ENCODE measurements around the gene TUBB4B. TPM values are rescaled to one million over a fixed set of nuclear protein-coding genes. Genes with fewer than 3 reads are reported as not detected.
"Not testable (repeated sequence)": the region's sequence is repeated elsewhere in the genome, so short reads cannot be mapped to it uniquely, and the experiment has no call there.

The TUBB4B gene
- total and polyA plus RNA-seq, 8 donors = 69.4 to 292 (median 153) TPM

DNA sequence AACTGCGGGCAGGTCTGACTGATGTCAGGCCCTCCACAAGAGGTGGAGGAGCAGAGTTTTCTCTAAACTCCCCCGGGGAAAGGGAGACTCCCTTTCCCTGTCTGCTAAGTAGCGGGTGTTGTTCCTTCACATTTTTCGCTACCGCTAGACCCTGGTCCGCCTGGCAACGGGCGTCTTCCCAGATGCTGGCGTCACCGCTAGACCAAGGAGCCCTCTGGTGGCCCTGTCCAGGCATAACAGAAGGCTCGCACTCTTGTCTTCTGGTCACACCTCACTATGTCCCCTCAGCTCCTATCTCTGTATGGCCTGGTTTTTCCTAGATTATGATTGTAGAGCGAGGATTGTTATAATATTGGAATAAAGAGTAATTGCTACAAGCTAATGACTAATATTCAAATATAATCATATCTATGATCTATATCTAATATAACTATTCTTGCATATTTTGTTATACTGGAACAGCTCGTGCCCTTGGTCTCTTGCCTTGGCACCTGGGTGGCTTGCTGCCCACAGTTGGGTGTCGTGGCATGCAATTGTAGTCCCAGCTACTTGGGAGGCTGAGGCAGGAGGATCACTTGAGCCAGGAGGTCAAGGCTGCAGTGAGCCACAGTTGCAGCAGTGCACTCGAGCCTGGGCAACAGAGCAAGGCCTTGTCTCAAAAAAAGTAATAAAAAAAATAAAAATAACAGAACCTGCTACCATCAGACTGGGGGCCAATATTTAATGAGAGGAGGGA is 21.3 kb downstream of the TUBB4B start:
- H3K27ac ChIP-seq; H3K9me3 ChIP-seq; H3K27me3 ChIP-seq; intact Hi-C loops (cut with DNase I; ENCODE audit: low total_unique reads); H3K4me3 ChIP-seq: not testable (repeated sequence)
- Histone ChIP-seq H3K36me3 (peaks cover 32 to 68% (median 62%) of the 10 kb centered on the region in 4 donors), H3K4me1 (peaks cover 0 to 28% (median 13%) of the 10 kb centered on the region in 4 donors)
- WGBS, 5 donors = 19 to 34% (median 28%) methylated on average over 14 to 15 of the region's 15 CpGs
- TF ChIP-seq CTCF (IDR thresholded peaks at IDR 0.05) = peak in 5 of 7 experiments; percentile 12 to 56 (median 51)
- DNase-seq = peak; percentile 50 to 60

DNA sequence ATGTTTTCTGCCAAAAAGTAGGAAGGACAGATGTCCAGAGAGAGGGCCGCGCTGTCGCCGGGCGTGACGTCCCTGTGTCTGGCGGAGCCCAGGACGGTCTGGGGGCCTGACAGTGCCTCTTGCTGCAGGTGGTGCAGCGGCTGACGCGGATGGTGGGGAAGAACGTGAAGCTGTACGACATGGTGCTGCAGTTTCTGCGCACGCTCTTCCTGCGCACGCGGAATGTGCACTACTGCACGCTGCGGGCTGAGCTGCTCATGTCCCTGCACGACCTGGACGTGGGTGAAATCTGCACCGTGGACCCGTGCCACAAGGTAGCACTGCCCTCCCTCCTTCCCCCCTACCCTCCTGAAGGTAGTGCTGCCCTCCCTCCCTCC is 21.8 kb downstream of the TUBB4B start:
- H3K27me3 ChIP-seq = no peaks in the 10 kb centered on the region
- intact Hi-C loops (cut with DNase I; ENCODE audit: low total_unique reads) = no loop called here
- H3K27ac ChIP-seq = no peak overlapping the region
- TF ChIP-seq EP300 (IDR thresholded peaks at IDR 0.05) (no peak), POLR2A (IDR thresholded peaks at IDR 0.05) (no peak), CTCF (IDR thresholded peaks at IDR 0.05) (no peak), POLR2AphosphoS5 (IDR thresholded peaks at IDR 0.05) (no peak)
- peaks cover 2 to 28% (median 17%) of the 10 kb centered on the region in 4 donors for H3K4me1 ChIP-seq
- 88 to 92% (median 90%) methylated on average over 24 of the region's 24 CpGs for WGBS, 5 donors
- no peak for DNase-seq
- H3K9me3 ChIP-seq = no peaks in the 10 kb centered on the region
- H3K36me3 ChIP-seq = peaks cover 36 to 69% (median 66%) of the 10 kb centered on the region in 4 donors
- no peak overlapping the region for H3K4me3 ChIP-seq

DNA sequence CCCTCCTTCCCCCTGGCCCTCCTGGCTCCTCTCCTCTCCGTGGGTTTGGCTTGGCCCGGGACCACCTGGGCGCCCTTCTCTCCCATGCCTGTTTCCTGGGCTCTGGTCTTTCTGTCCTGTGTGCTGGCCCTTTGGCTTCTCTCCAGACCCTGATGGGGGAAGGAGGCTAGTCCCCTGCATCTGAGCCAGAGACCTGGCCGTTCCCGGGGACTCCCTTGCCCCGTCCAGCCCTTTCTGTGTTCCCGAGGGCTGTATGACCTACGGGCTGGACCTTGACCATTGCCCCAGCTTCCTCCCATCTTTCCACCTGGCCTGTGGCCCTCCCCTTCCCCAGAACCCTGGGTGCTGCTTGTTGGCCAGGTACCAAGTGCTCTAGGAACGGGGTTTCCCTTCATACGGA is 22.4 kb downstream of the TUBB4B start:
- Histone ChIP-seq H3K9me3 (no peaks in the 10 kb centered on the region), H3K36me3 (peaks cover 36 to 70% (median 65%) of the 10 kb centered on the region in 4 donors), H3K4me1 (peaks cover 8 to 30% (median 23%) of the 10 kb centered on the region in 4 donors), H3K27ac (no peak overlapping the region), H3K27me3 (no peaks in the 10 kb centered on the region), H3K4me3 (no peak overlapping the region)
- intact Hi-C loops (cut with DNase I; ENCODE audit: low total_unique reads) = no loop called here
- WGBS, 5 donors = 80 to 92% (median 87%) methylated on average over 10 of the region's 10 CpGs
- DNase-seq = no peak
- no peak for TF ChIP-seq EP300 (IDR thresholded peaks at IDR 0.05)
- TF ChIP-seq POLR2AphosphoS5 (IDR thresholded peaks at IDR 0.05) = no peak
- no peak for TF ChIP-seq CTCF (IDR thresholded peaks at IDR 0.05)
- no peak for TF ChIP-seq POLR2A (IDR thresholded peaks at IDR 0.05)

DNA sequence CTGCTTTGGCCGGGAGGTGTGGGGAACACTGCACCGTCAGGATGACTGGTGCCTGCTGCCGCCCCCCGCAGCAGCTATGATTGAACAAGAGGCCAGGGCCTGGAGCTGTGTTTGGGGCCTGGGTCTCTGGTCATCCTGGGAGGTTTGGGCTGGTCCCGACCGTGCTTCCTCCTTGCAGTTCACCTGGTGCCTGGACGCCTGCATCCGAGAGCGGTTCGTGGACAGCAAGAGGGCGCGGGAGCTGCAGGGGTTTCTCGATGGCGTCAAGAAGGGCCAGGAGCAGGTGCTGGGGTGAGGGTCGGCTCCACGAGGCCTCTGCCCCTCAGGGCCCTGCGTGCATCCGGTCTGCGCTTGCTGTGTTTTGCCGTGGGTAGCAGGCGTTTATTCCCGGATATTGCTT is 23.0 kb downstream of the TUBB4B start:
- Histone ChIP-seq H3K27me3 (no peaks in the 10 kb centered on the region), H3K9me3 (no peaks in the 10 kb centered on the region), H3K4me3 (no peak overlapping the region), H3K4me1 (peaks cover 14 to 36% (median 29%) of the 10 kb centered on the region in 4 donors), H3K36me3 (peaks cover 34 to 69% (median 62%) of the 10 kb centered on the region in 4 donors), H3K27ac (no peak overlapping the region)
- TF ChIP-seq POLR2A (IDR thresholded peaks at IDR 0.05) (no peak), CTCF (IDR thresholded peaks at IDR 0.05) (no peak), EP300 (IDR thresholded peaks at IDR 0.05) (no peak), POLR2AphosphoS5 (IDR thresholded peaks at IDR 0.05) (no peak)
- DNase-seq = no peak
- intact Hi-C loops (cut with DNase I; ENCODE audit: low total_unique reads) = no loop called here
- WGBS, 5 donors = 91 to 97% (median 95%) methylated on average over 19 to 22 of the region's 22 CpGs

Data from stomach (tissue), 9 donors.